ENCODE measurements around the gene HERPUD2. TPM values are rescaled to one million over a fixed set of nuclear protein-coding genes. Genes with fewer than 3 reads are reported as not detected.

HERPUD2 gene
- total and polyA plus RNA-seq, 12 donors: 7.1 to 21.3 (median 16.8) TPM

DNA sequence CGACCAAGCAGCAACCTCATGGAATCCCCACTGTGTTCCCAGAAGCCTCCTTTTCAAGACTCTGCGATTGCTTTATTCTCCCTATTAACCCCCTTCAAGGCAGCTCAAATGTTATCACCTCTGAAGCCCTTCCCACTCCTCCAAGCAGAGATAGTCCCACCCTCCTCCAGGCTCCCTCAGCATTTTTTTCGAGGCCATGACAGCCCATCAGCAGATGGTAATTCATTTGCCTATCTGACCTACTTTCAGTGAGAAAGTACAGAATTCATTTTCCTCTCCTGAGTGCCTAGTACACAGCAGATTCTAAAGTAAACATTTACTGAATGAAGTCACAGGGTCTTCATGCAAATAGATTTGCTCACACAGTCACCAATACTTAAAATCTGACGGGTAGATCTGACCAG lies 47.8 kb downstream of the HERPUD2 start:
- Histone ChIP-seq H3K4me3 (peak overlapping the region in 1 of 10 donors; percentile 0), H3K27me3 (no peaks in the 10 kb centered on the region), H3K4me1 (peaks cover 16 to 62% (median 46%) of the 10 kb centered on the region in 9 donors), H3K36me3 (peaks cover 0 to 27% (median 0%) of the 10 kb centered on the region in 9 donors), H3K9me3 (peaks cover 0 to 4% (median 0%) of the 10 kb centered on the region in 11 donors), H3K27ac (peak overlapping the region in 9 of 10 donors; percentile 0 to 67 (median 47))
- 19 to 24% methylated on average over 4 of the region's 4 CpGs for WGBS, 2 donors
- ATAC-seq (peak; percentile 60 to 84 (median 72)), DNase-seq (peak in 1 of 2 donors; percentile 21)
- TF ChIP-seq, protein P1, sequence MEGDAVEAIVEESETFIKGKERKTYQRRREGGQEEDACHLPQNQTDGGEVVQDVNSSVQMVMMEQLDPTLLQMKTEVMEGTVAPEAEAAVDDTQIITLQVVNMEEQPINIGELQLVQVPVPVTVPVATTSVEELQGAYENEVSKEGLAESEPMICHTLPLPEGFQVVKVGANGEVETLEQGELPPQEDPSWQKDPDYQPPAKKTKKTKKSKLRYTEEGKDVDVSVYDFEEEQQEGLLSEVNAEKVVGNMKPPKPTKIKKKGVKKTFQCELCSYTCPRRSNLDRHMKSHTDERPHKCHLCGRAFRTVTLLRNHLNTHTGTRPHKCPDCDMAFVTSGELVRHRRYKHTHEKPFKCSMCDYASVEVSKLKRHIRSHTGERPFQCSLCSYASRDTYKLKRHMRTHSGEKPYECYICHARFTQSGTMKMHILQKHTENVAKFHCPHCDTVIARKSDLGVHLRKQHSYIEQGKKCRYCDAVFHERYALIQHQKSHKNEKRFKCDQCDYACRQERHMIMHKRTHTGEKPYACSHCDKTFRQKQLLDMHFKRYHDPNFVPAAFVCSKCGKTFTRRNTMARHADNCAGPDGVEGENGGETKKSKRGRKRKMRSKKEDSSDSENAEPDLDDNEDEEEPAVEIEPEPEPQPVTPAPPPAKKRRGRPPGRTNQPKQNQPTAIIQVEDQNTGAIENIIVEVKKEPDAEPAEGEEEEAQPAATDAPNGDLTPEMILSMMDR (IDR thresholded peaks at IDR 0.05): no peak
- intact Hi-C loops (cut with DNase I): no loop called here

GRCh38 chr7:35646289-35647023 lies 48.5 kb downstream of the HERPUD2 start:
- no peaks in the 10 kb centered on the region for H3K27me3 ChIP-seq
- intact Hi-C loops (cut with DNase I): no loop called here
- WGBS, 2 donors: 37 to 50% methylated on average over 3 of the region's 3 CpGs
- ATAC-seq (peak in 4 of 8 donors; percentile 29 to 56 (median 50)), DNase-seq (no peak)
- peak overlapping the region in 1 of 10 donors; percentile 0 for H3K4me3 ChIP-seq
- TF ChIP-seq, protein P1 (IDR thresholded peaks at IDR 0.05): no peak
- H3K27ac ChIP-seq: peak overlapping the region in 9 of 10 donors; percentile 0 to 67 (median 47)
- no peaks in the 10 kb centered on the region for H3K9me3 ChIP-seq
- peaks cover 0 to 25% (median 0%) of the 10 kb centered on the region in 9 donors for H3K36me3 ChIP-seq
- peaks cover 16 to 66% (median 46%) of the 10 kb centered on the region in 9 donors for H3K4me1 ChIP-seq

DNA sequence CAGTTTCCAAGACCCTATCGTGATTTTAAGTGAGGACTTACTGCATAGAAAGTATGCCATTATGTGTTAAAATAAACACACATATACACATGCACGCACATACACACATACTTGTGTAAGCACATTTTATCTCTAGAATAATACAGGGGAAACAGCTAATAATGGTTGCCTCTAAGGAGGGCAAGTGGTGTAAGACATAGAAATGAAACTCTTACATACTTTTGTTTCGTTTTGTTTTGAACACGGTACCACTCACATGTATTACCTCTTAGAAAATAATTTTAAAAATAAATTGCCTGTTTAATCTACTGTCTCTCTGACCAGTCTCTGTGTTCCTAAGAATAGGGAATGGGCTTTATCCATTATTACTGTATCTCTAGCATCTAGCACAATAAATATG lies 49.2 kb downstream of the HERPUD2 start:
- Histone ChIP-seq H3K36me3 (peaks cover 0 to 23% (median 0%) of the 10 kb centered on the region in 9 donors), H3K4me1 (peaks cover 16 to 66% (median 47%) of the 10 kb centered on the region in 9 donors), H3K4me3 (no peak overlapping the region), H3K27me3 (no peaks in the 10 kb centered on the region), H3K27ac (peak overlapping the region in 2 of 10 donors; percentile 56 to 66), H3K9me3 (no peaks in the 10 kb centered on the region)
- 85 to 88% methylated on average over 4 of the region's 4 CpGs for WGBS, 2 donors
- ATAC-seq (no peak), DNase-seq (no peak)
- intact Hi-C loops (cut with DNase I): no loop called here
- TF ChIP-seq, protein P1 (IDR thresholded peaks at IDR 0.05): no peak

DNA sequence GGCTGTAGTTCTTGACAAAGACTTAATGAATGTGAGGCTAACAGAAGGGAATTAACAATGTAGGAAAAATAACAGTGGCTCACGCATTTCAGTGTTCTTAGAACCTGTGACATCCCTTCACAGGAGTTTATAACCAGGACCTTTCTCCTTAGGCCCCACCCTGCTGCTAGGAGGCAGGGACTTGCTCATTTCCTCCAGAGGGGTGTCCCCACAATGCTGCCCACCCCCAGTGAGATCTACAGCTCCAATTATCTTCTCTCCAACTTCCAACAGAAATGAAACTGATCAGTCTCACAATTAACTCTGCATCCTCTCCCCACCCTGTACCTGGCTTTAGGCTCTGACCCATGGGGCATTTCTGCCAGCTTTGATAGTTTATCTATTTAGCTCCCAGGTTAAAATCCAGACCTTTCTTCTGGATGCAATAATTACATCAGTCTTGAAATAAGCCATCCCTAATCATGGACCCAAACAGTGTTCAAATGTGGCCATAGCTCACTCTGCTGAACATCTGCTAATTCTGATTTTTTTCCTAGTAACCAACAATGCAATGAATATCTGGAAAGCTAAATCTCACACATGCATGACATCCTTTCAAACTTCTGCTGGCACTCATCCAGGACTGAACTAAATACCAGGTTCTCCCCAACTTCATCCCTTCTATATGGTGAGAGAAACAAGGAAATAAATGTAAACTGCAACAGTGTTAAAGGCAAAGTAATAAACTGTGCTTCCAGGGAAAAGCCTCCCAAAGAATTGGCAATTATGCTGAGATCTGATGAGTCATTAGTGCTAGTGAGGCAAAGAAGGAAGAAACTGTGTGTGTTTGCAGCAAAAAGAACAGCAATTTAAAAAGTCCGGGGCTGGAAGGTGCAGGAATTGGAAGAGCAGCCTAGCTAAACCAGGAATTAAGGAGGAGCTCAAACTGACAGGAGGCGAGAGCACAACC lies 64.6 kb downstream of the HERPUD2 start:
- H3K27ac ChIP-seq: no peak overlapping the region
- ATAC-seq (peak in 2 of 8 donors; percentile 20 to 31), DNase-seq (no peak)
- TF ChIP-seq, protein P1 (IDR thresholded peaks at IDR 0.05): no peak
- 74 to 76% methylated on average over 3 of the region's 3 CpGs for WGBS, 2 donors
- intact Hi-C loops (cut with DNase I): no loop called here
- no peak overlapping the region for H3K4me3 ChIP-seq
- H3K4me1 ChIP-seq: peaks cover 0 to 7% (median 0%) of the 10 kb centered on the region in 9 donors
- H3K9me3 ChIP-seq: no peaks in the 10 kb centered on the region
- peaks cover 0 to 81% (median 31%) of the 10 kb centered on the region in 9 donors for H3K36me3 ChIP-seq
- no peaks in the 10 kb centered on the region for H3K27me3 ChIP-seq
